OCI-LY7 (cell line): Measurements from ENCODE around the gene PPP6R3. TPM values are rescaled to one million over a fixed set of nuclear protein-coding genes. Genes with fewer than 3 reads are reported as not detected.

Experiments used
- BruUV-seq: library from RNA; stranded (reverse); fragments of 400-500 nt; replicated peaks from 2 replicates; lab custom pipeline; 2021; lab: Mats Ljungman, UMichigan
- CTCF ChIA-PET: fragments of 300-600 bp; sonication (Branson Sonifier 250); formaldehyde crosslinking; loops from one replicate; lab custom pipeline; 2022; ENCODE audit warnings: antibody characterized with exemption; ENCODE audit not compliant: unreplicated experiment; lab: Charles Lee
- POLR2A ChIA-PET: fragments of 300-600 bp; sonication (Branson Sonifier 250); formaldehyde crosslinking; loops from one replicate; lab custom pipeline; 2022; ENCODE audit warnings: antibody characterized with exemption; lab: Charles Lee
- DNase-seq: peaks from one replicate; pipeline ENCODE4 v3.0.0-alpha.2; 2015; ENCODE audit warnings: low spot score
- H2AFZ ChIP-seq: fragments of 200-600 bp; sonication (generic), shearing (Covaris generic); 2 replicates; pipeline ENCODE4 v1.6.1; 2014; ENCODE audit warnings: mild to moderate bottlenecking, antibody characterized with exemption, low read length, moderate library complexity
- H3K27ac ChIP-seq: fragments of 200-600 bp; sonication (generic); 2 replicates; pipeline ENCODE4 v1.5.1; 2014; ENCODE audit warnings: mixed run types, low read depth, mild to moderate bottlenecking, moderate library complexity, low read length, inconsistent platforms; ENCODE audit not compliant: poor library complexity, severe bottlenecking
- H3K36me3 ChIP-seq: fragments of 200-600 bp; sonication (generic); 2 replicates; pipeline ENCODE4 v1.6.1; 2014; ENCODE audit warnings: mild to moderate bottlenecking, antibody characterized with exemption, low read length, moderate library complexity, mixed read lengths; ENCODE audit not compliant: insufficient read depth
- H3K4me1 ChIP-seq: fragments of 200-600 bp; sonication (generic); 2 replicates; pipeline ENCODE4 v1.5.1; 2014; ENCODE audit warnings: mild to moderate bottlenecking, low read length; ENCODE audit not compliant: insufficient read depth, poor library complexity, severe bottlenecking
- H3K4me2 ChIP-seq: fragments of 200-600 bp; sonication (generic); 2 replicates; pipeline ENCODE4 v1.6.1; 2014; ENCODE audit warnings: mild to moderate bottlenecking, low read length
- H3K4me3 ChIP-seq: fragments of 200-600 bp; sonication (generic); 2 replicates; pipeline ENCODE4 v1.5.1; 2014; ENCODE audit warnings: mild to moderate bottlenecking, low read depth, low read length; ENCODE audit not compliant: poor library complexity, severe bottlenecking
- H3K79me2 ChIP-seq: fragments of 200-600 bp; sonication (generic); 2 replicates; pipeline ENCODE4 v1.6.1; 2016; ENCODE audit warnings: low read depth, mild to moderate bottlenecking, low read length, moderate library complexity, mixed read lengths; ENCODE audit not compliant: insufficient read depth
- H3K9me2 ChIP-seq: fragments of 200-600 bp; sonication (generic); 2 replicates; pipeline ENCODE4 v1.6.1; 2016; ENCODE audit warnings: mild to moderate bottlenecking, low read length, mixed read lengths; ENCODE audit not compliant: insufficient read depth
- H3K9me3 ChIP-seq: fragments of 200-600 bp; sonication (generic); 2 replicates; pipeline ENCODE4 v1.6.1; 2014; ENCODE audit warnings: mild to moderate bottlenecking, mixed run types, low read length, mixed read lengths
- H4K20me1 ChIP-seq: fragments of 200-600 bp; sonication (generic); 2 replicates; pipeline ENCODE4 v1.6.1; 2014; ENCODE audit warnings: mild to moderate bottlenecking, antibody characterized with exemption, low read length, moderate library complexity, mixed read lengths; ENCODE audit not compliant: insufficient read depth
- CTCF ChIP-seq: fragments of 200-600 bp; sonication (generic); conservative IDR thresholded peaks from 2 replicates; pipeline ENCODE4 v1.5.1; 2014; ENCODE audit warnings: mild to moderate bottlenecking, antibody characterized with exemption, low read length, moderate library complexity, mixed read lengths
- EZH2phosphoT487 ChIP-seq: fragments of 200-600 bp; sonication (generic); IDR thresholded peaks from 2 replicates; pipeline ENCODE4 v1.6.1; 2018; ENCODE audit warnings: low read depth, borderline replicate concordance, mild to moderate bottlenecking, mixed run types, antibody characterized with exemption, low read length, moderate library complexity, mixed read lengths
- intact Hi-C: fragments of 100-400 bp; cut with micrococcal nuclease; formaldehyde crosslinking; loops from one replicate; pipeline ENCODE4 v1.10.0; 2022; ENCODE audit not compliant: unreplicated experiment
- total RNA-seq, 2 experiments: library from RNA; depleted of rRNA in 1 of 2; stranded (reverse); fragments of >200 nt in 1 of 2; shearing (Covaris generic) in 1 of 2; gene quantifications; 2 replicates each; pipeline ENCODE4 v1.2.3, GENCODE V29; 2014 to 2022

Gene PPP6R3
- total RNA-seq, 2 experiments from 2014 or later, result 122 to 151 TPM

- TF ChIP-seq CTCF (no peak), EZH2phosphoT487 (no peak)
- Histone ChIP-seq H3K4me1 (peaks cover 39% of the 10 kb centered on the region), H3K9me3 (no peaks in the 10 kb centered on the region; the same call in 1 of the 2 replicates), H3K4me3 (no peak overlapping the region), H3K27ac (no peak overlapping the region), H3K36me3 (peaks cover 88% of the 10 kb centered on the region), H3K79me2 (peaks cover 100% of the 10 kb centered on the region), H4K20me1 (peaks cover 42% of the 10 kb centered on the region), H2AFZ (no peak overlapping the region), H3K9me2 (no peaks in the 10 kb centered on the region), H3K4me2 (peak overlapping the region; percentile 52)
- CTCF ChIA-PET, result no interaction called here
- no TSS peak for BruUV-seq
- DNase-seq, result no peak
- intact Hi-C loops, result no loop called here
- POLR2A ChIA-PET, result interaction anchor here (0.7 to 1.3 kb wide), 3 partner anchors 28 to 191 kb away, joined by 3 to 6 read pairs (median 3); no protein-coding TSS in a partner anchor
These were observed 8.6 kb downstream of the PPP6R3 start for GRCh38 chr11:68469122-68469521.

GRCh38 chr11:68469642-68470041 lies 9.1 kb downstream of the PPP6R3 start:
- no TSS peak for BruUV-seq
- ChIA-PET CTCF (no interaction called here), POLR2A (interaction anchor here (0.7 to 1.3 kb wide), 2 partner anchors 28 to 43 kb away, joined by 3 to 6 read pairs; no protein-coding TSS in a partner anchor)
- Histone ChIP-seq H3K4me2 (no peak overlapping the region), H4K20me1 (peaks cover 38% of the 10 kb centered on the region), H3K9me2 (no peaks in the 10 kb centered on the region), H3K4me3 (no peak overlapping the region), H3K36me3 (peaks cover 89% of the 10 kb centered on the region), H3K27ac (no peak overlapping the region), H2AFZ (no peak overlapping the region), H3K9me3 (peaks cover 4% of the 10 kb centered on the region; the same call in 1 of the 2 replicates), H3K4me1 (peaks cover 37% of the 10 kb centered on the region), H3K79me2 (peaks cover 100% of the 10 kb centered on the region)
- intact Hi-C loops, result no loop called here
- no peak for DNase-seq
- no peak for TF ChIP-seq EZH2phosphoT487
- TF ChIP-seq CTCF, result no peak

GRCh38 chr11:68470304-68470811 lies 9.8 kb downstream of the PPP6R3 start:
- intact Hi-C loops, result no loop called here
- H3K27ac ChIP-seq, result no peak overlapping the region
- H2AFZ ChIP-seq, result no peak overlapping the region
- peaks cover 4% of the 10 kb centered on the region; the same call in 1 of the 2 replicates for H3K9me3 ChIP-seq
- no peak overlapping the region for H3K4me3 ChIP-seq
- H3K4me1 ChIP-seq, result peaks cover 34% of the 10 kb centered on the region
- POLR2A ChIA-PET, result interaction anchor here (0.7 to 1.3 kb wide), 3 partner anchors 10 to 27 kb away, joined by 5 to 7 read pairs (median 6); no protein-coding TSS in a partner anchor
- no peak overlapping the region for H3K4me2 ChIP-seq
- peaks cover 84% of the 10 kb centered on the region for H3K36me3 ChIP-seq
- BruUV-seq, result no TSS peak
- CTCF ChIA-PET, result no interaction called here
- DNase-seq, result no peak
- H4K20me1 ChIP-seq, result peaks cover 34% of the 10 kb centered on the region
- peaks cover 95% of the 10 kb centered on the region for H3K79me2 ChIP-seq
- H3K9me2 ChIP-seq, result no peaks in the 10 kb centered on the region
- TF ChIP-seq EZH2phosphoT487 (no peak), CTCF (no peak)
